Ureter (tissue), 1 donor: ENCODE data around the gene MAGI2. TPM values are rescaled to one million over a fixed set of nuclear protein-coding genes. Genes with fewer than 3 reads are reported as not detected.

ENCODE experiments used
- DNase-seq: peaks from one replicate; pipeline ENCODE4 v3.0.0-alpha.2; 2020; ENCODE audit warnings: low spot score
- total RNA-seq: library from RNA; stranded (reverse); gene quantifications from one replicate; pipeline ENCODE4 v1.2.4, GENCODE V29; 2023
- donor health status: DM: yes; HTN: yes; CAD: no.

The MAGI2 gene
- total RNA-seq, result 25.3 TPM

GRCh38 chr7:79453558-79454360 is at the start of gene MAGI2:
MAGI2 (minus strand) TSS chr7:79453667; CDS start chr7:79453320, 347 bp downstream.
- DNase-seq, result peak; percentile 85

GRCh38 chr7:79502151-79502550 is 48.7 kb upstream of the MAGI2 start:
- DNase-seq, result no peak

- DNase-seq, result no peak
These were observed 47.3 kb upstream of the MAGI2 start for GRCh38 chr7:79500759-79501158.

- no peak for DNase-seq
These were observed 44.3 kb upstream of the MAGI2 start for GRCh38 chr7:79497728-79498127.

GRCh38 chr7:79495544-79496272 is 42.2 kb upstream of the MAGI2 start:
- no peak for DNase-seq

- no peak for DNase-seq
These were observed 40.6 kb upstream of the MAGI2 start for GRCh38 chr7:79494046-79494445.

GRCh38 chr7:79489371-79489770 is 35.9 kb upstream of the MAGI2 start:
- DNase-seq, result no peak

- no peak for DNase-seq
These were observed 24.9 kb upstream of the MAGI2 start for GRCh38 chr7:79478386-79478785.

- DNase-seq, result no peak
These were observed 22.0 kb upstream of the MAGI2 start for GRCh38 chr7:79475455-79475854.

- no peak for DNase-seq
These were observed 18.2 kb upstream of the MAGI2 start for GRCh38 chr7:79471699-79472098.

GRCh38 chr7:79471283-79471682 is 17.8 kb upstream of the MAGI2 start:
- DNase-seq, result no peak

GRCh38 chr7:79465551-79465950 is 12.1 kb upstream of the MAGI2 start:
- DNase-seq, result no peak

- DNase-seq, result no peak
These were observed 10.6 kb upstream of the MAGI2 start for GRCh38 chr7:79464051-79464450.

GRCh38 chr7:79462390-79462789 is 8.9 kb upstream of the MAGI2 start:
- DNase-seq, result no peak

GRCh38 chr7:79461660-79462059 is 8.2 kb upstream of the MAGI2 start:
- DNase-seq, result no peak

GRCh38 chr7:79459381-79459780 is 5.9 kb upstream of the MAGI2 start:
- DNase-seq, result no peak

GRCh38 chr7:79458796-79459195 is 5.3 kb upstream of the MAGI2 start:
- no peak for DNase-seq

- no peak for DNase-seq
These were observed 1.8 kb upstream of the MAGI2 start for GRCh38 chr7:79455173-79455790.

- peak; percentile 43 for DNase-seq
These were observed 994 bp upstream of the MAGI2 start for GRCh38 chr7:79454361-79454960.

- no peak for DNase-seq
These were observed 255 bp downstream of the MAGI2 start for GRCh38 chr7:79453266-79453557.

- peak; percentile 45 for DNase-seq
These were observed 787 bp downstream of the MAGI2 start for GRCh38 chr7:79452495-79453265.

- peak; percentile 88 for DNase-seq
These were observed 1.4 kb downstream of the MAGI2 start for GRCh38 chr7:79452032-79452494.
